GM21786 (cell line): ENCODE results near the gene BEST1.
A peak's percentile ranks its signal among the peaks of the same experiment; 100 is the strongest.
"Not testable (repeated sequence)": the region's sequence is repeated elsewhere in the genome, so short reads cannot be mapped to it uniquely, and the experiment has no call there.

Experiments
- ATAC-seq: cut with Tn5 transposase; IDR thresholded peaks from one replicate; pipeline ENCODE4 v1.9.1; 2021; ENCODE audit not compliant: unreplicated experiment

Gene BEST1

DNA sequence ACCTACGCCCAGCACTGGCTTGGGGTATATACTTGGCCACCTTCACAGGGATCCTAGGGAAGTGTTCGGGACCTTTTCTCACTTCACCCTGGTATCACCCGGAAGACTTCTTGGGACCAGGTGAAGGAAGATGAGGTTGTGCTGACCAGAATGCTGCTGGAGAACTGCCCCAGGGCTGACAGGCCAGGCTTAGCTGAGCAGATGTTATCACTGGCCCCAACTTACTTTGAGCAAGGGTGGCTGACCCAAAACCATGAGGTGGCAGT is 12.8 kb downstream of the BEST1 start:
- no peak for ATAC-seq

DNA sequence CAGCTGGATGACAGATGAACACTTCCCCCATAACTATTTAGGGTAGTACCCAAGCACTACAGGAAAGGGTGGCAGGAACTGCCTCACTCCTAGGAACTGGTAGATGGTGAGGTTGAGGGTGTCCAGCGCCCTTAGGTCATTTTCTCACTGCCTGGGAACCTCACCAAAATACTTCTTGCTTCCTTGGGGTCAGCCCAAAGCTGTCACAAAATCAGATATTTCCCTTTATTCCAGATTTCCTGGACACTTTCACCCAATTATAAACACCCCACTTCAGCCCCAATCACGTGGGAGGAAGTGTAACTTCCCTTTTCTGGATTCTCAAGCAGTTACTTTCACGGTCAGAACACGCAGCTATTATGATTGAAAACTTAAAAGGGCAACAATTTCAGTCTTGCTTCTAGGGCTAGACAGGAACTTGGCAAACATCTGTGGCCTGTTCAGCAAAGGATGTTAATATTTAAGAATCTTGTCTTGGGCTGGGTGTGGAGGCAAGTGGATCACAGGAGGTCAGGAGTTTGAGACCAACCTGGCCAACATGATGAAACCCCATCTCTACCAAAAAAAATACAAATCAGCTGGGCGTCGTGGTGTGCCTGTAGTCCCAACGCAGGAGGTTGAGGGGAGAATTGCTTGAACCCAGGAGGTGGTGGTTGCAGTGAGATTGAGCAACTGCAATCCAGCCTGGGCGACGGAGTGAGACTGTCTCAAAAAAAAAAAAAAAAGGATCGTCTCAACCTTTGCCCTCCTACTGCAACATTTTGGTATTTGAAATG is 13.3 kb downstream of the BEST1 start:
- peak; percentile 28 for ATAC-seq

GRCh38 chr11:61964058-61964665 is 14.0 kb downstream of the BEST1 start:
- ATAC-seq: no peak

- ATAC-seq: not testable (repeated sequence)
Observed at GRCh38 chr11:61964666-61965271, 14.6 kb downstream of the BEST1 start.

- no peak for ATAC-seq
Observed at GRCh38 chr11:61966734-61967115, 16.6 kb downstream of the BEST1 start.

DNA sequence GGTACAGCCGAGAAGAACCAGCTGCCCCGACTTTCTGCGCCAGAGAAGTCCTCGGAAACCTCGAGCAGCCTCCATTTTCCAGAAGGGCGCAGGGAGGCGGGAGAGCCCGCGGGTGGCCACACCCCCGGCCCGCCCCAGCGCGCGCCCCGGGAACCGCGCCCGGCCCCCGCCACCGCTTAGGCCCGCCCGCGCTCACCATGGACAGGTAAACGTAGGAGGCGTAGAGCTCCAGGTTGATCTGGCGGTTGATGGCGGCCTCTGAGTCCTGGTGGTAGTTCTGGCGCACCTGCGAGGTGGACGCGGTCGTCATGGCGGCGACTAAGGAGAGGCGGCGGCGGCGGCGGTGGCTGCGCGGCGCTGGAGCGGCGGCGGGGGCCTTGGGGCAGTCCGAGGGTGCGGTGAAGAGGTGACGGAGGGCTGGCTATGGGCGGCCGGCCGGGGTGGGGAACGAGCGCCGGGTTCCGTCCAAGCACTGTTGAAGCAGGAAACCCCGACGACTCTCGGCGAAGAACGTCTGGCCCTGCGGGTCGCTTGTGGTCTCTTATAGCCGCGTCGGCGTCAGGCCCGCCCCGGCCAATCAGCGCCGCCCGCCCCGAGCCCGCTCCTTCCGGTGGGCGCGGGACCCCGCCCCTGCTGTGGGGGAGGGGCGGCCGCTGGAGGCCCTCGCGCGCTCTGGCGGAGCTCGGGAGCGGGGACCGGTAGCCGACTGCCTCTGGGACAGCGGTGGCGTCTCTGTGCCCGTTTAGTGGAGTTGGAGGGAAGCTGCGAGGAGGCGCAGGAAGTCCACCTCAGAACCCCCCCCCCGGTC is 17.2 kb downstream of the BEST1 start, which contains the start of gene FTH1:
TSS of gene FTH1 (minus strand) at position 519 of the 808 bp plus-strand sequence. CDS start at position 310, 209 bp downstream.
- peak; percentile 42 for ATAC-seq

DNA sequence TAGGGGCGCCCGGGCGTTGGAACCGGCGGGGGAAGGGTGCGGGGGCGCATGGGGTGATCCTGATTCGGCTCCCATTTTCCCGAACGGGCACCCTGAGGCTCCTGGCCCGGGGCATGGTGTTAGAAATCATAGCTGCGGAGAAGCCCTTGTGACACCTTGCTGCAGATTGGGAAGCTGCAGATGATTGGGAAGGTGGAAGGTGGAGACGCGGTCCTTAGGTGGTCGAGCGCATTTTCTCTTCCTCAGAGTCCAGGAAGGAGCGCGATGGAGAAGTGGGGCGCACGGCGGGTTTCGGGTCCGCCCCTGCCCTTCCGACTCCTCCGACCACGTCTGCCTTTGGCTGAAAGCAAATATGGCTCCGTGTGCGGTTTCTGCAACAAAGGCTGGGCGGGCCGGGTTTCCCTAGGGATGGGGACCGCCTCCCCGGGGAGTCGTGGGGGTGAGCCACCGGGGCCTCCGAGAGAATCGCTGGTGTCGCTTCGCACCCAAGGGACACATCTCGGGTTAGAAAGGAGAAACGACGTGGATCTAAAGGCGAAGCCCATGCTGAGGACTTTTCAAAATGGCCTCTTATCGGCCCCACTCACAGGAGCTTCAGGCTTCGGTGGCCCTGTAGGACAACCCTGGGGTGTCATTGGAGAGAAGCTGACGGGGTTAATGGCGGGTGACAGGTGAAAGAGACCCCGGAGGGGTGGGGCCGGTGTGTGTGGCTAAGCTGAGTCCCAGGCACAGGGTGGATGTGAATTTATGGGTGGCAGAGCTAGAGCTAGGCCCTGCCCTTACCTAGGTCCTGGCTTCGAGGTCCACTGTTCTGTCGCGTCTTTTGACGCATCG is 18.0 kb downstream of the BEST1 start:
- ATAC-seq: peak; percentile 23

GRCh38 chr11:61968758-61969390 is 18.7 kb downstream of the BEST1 start:
- no peak for ATAC-seq

GRCh38 chr11:61969391-61969758 is 19.2 kb downstream of the BEST1 start:
- no peak for ATAC-seq

GRCh38 chr11:61969838-61970662 is 19.9 kb downstream of the BEST1 start:
- ATAC-seq: no peak

- no peak for ATAC-seq
Observed at GRCh38 chr11:61971248-61972111, 21.3 kb downstream of the BEST1 start.

GRCh38 chr11:61972112-61972671 is 22.0 kb downstream of the BEST1 start:
- ATAC-seq: no peak

- no peak for ATAC-seq
Observed at GRCh38 chr11:61972672-61973475, 22.7 kb downstream of the BEST1 start.

GRCh38 chr11:61973476-61974162 is 23.5 kb downstream of the BEST1 start:
- ATAC-seq: no peak

GRCh38 chr11:61974766-61975631 is 24.8 kb downstream of the BEST1 start:
- no peak for ATAC-seq
